K562 (cell line): ENCODE data around the gene NFIC. TPM values are rescaled to one million over a fixed set of nuclear protein-coding genes. Genes with fewer than 3 reads are reported as not detected.

ENCODE experiments used
- BCOR ChIP-seq: fragments of 450-650 bp; IDR thresholded peaks from 2 replicates; pipeline ENCODE4 v1.6.1; 2016
- FOXK1 ChIP-seq: sonication (generic); formaldehyde crosslinking; IDR thresholded peaks from 2 replicates; pipeline ENCODE4 v1.8.0; 2022; ENCODE audit warnings: missing genetic modification reagents, mild to moderate bottlenecking, borderline replicate concordance
- GTF3C2 ChIP-seq: IDR thresholded peaks from 3 replicates; pipeline ENCODE4 v1.6.1; 2011; ENCODE audit warnings: borderline replicate concordance, mild to moderate bottlenecking, moderate library complexity; ENCODE audit not compliant: insufficient read length; ENCODE audit errors: extremely low read depth
- HSF4 ChIP-seq: fragments of 250-450 bp; sonication (Bioruptor Pico); IDR thresholded peaks from 2 replicates; pipeline ENCODE4 v2.1.2; 2022; ENCODE audit warnings: mild to moderate bottlenecking, moderate library complexity, borderline replicate concordance
- MGA ChIP-seq: fragments of 450-650 bp; IDR thresholded peaks from 2 replicates; pipeline ENCODE4 v1.6.1; 2016; ENCODE audit warnings: mild to moderate bottlenecking, moderate library complexity
- MTA3 ChIP-seq: fragments of 450-650 bp; formaldehyde crosslinking; IDR thresholded peaks from 2 replicates; pipeline ENCODE4 v1.6.1; 2017; ENCODE audit warnings: mild to moderate bottlenecking, borderline replicate concordance
- NFATC3 ChIP-seq: fragments of 450-650 bp; IDR thresholded peaks from 2 replicates; pipeline ENCODE4 v1.6.1; 2017; ENCODE audit warnings: mild to moderate bottlenecking
- ZFP91 ChIP-seq: sonication (generic); formaldehyde crosslinking; IDR thresholded peaks from 2 replicates; pipeline ENCODE4 v1.8.0; 2022; ENCODE audit warnings: mild to moderate bottlenecking, missing genetic modification reagents
- ZNF146 ChIP-seq: IDR thresholded peaks from one replicate; pipeline ENCODE4 v1.6.1; 2018; ENCODE audit warnings: missing compliant biosample characterization; ENCODE audit not compliant: unreplicated experiment
- polyA plus RNA-seq, 8 experiments: library from polyadenylated mRNA; depleted of rRNA in 4 of 8; stranded (reverse) in 5 of 8; unstranded in 3 of 8; fragments of >200 nt; fragmentation: Nextera tagmentation in 2 of 8; fragmentation: Illumina TruSeq in 1 of 8; extraction: Ambion mirVana in 2 of 8; extraction: Trizol in 1 of 8; gene quantifications; 2 replicates each; pipeline versions ENCODE4 v1.2.1 to v1.2.3, GENCODE V29; 2011 to 2014; ENCODE audit warnings: inconsistent platforms in 1 of 8, missing spikeins in 1 of 8
- total RNA-seq, 7 experiments: library from RNA; depleted of rRNA in 6 of 7; stranded (reverse); fragments of >200 nt in 6 of 7; fragmentation: Illumina TruSeq in 2 of 7; extraction: Trizol in 2 of 7; gene quantifications; 2 replicates each; pipeline versions ENCODE4 v1.2.1 to v1.2.3, GENCODE V29; 2011 to 2021; ENCODE audit warnings: low replicate concordance in 1 of 7

Gene NFIC
- total and polyA plus RNA-seq, 9 of the 15 experiments (the other 6 are each of a cell fraction or from before 2014, with no cell fraction given) = 0.71 to 62.1 (median 6.9) TPM

GRCh38 chr19:3365836-3366752 lies at the start of gene NFIC (continued):
- peak; percentile 44 for TF ChIP-seq MGA
- no peak for TF ChIP-seq ZNF146 (CRISPR knock-in tag)
- no peak for TF ChIP-seq FOXK1 (CRISPR knock-in tag)
- TF ChIP-seq ZFP91 (CRISPR knock-in tag) = peak; percentile 95
- 0 out of 2 replicates have a peak, but pooled peaks have one; percentile 31 for TF ChIP-seq NFATC3
- no peak for TF ChIP-seq MTA3
- TF ChIP-seq BCOR = peak; percentile 58
- TF ChIP-seq HSF4 (CRISPR knock-in tag) = no peak
- TF ChIP-seq GTF3C2 = no peak
